NCI-H345 treated with DMSO at 0.1 percent for 48 hours (cell line): ENCODE measurements around the gene ABCA13.

ENCODE experiments used
- DNase-seq: peaks from one replicate; lab custom pipeline; 2025; ENCODE audit not compliant: unreplicated experiment; lab: John Stamatoyannopoulos, UW

The ABCA13 gene

DNA sequence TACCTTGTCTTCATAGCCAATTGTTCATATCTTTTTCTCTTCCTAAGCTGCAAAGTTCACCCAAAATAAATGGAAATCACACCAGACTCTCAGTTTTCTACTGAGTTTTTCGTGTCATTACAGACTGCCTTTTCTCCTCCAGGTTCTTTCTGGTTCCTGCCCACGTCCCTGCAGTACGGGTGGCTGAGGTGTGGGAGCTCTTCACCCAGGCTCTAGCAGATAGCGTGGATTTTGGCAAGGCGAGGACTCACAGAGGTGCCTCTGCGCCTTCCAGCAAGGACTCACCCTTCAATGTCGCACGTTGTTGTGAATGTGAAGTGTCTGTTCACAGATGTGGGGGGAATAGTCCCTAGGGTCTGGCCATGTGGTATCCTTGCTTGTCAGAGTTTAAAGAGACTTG is 71.6 kb downstream of the ABCA13 start:
- no peak for DNase-seq

- DNase-seq, result no peak
Observed at GRCh38 chr7:48244864-48245271, 73.6 kb downstream of the ABCA13 start.

DNA sequence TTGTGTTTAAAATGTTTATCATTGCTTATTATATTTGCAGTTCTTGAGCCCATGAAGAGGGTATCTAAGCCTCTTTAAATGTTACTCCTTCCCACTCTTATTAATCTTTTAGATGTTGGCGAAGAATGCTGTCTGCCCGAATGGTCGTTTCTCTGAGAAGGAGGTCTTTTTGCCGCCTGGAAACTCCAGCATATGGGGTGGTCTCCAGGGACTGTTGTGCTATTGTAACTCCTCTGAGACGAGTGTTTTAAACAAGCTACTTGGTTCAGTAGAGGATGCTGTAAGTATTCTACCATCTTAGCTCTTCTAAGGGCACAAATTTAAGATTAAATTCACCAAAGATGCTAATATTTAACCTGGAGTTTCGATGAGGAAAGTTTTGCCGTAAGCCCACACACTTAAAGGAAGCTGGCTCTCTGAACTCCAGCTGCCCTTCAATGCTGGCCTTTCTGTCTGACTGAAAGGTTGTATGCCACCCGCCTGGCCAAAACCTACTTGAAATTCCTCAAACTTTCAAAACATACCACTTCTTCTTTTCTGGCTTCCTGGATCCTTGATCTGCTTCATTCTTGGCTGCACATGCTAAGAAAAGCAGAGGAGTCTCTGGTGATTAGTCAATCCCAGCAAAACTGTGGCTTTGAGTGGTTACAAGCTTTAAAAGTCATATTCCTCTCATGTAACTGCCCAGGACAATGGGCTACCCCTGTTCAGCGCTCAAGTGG is 74.7 kb downstream of the ABCA13 start:
- DNase-seq, result no peak

DNA sequence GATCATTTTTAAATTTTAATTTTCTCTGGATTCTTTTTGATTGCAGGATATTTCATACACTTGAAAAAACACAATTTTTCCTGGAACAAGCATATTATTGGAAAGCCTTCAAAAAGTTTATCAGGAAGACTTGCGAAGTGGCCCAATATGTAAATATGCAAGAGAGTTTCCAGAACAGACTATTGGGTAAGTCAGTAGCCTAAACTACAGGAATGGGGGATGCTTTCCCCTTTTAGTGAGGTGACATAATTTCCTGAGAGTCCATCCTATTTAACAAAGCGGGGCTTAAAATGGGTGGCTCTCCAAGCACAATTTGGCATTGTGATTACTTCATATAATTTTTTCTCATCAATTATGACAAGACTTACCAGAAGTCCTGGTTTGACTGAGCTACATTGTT is 77.9 kb downstream of the ABCA13 start:
- no peak for DNase-seq

DNA sequence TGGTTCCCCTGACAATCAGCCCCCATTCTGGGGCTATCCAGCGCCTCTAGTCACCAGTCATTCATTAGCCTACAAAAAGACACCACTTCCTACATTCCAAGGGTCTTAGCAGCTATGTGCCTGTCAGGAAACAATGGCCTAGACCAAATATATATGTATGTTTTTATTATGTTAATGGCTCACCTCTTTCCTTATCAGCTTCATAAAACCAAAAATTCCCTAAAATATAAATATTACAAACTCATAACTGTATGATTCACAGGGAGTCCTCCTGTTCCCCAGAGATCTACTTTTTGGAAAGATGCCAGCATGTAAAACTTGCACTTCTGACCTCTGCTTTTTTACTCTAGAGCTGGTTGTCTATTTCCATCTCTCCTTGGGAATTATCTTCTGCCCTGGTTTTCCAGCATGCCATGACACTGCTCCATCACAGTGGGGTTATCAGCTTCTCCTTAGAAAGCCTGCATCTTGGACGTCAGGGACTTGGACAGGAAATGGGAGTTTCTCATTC is 79.2 kb downstream of the ABCA13 start:
- no peak for DNase-seq

DNA sequence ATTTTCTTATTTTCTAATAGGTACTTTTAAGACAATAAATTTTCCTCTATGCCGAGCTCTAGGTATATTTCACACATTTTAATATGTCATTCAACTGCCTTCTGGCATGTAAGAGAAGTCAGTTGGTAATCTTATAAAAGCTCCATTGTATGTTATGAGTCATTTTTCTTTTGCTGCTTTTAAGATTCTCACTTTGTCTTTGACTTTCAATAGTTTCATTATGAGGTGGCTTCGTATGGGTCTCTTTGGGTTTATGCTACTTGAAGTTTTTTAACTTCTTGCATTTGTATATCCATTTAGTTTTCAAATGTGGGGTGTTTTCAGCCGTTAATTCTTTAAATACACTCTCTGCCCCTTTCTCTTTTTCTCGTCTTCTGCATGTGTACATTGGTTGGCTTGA is 80.5 kb downstream of the ABCA13 start:
- no peak for DNase-seq

- no peak for DNase-seq
Observed at GRCh38 chr7:48252995-48253394, 81.7 kb downstream of the ABCA13 start.

- DNase-seq, result no peak
Observed at GRCh38 chr7:48255046-48255445, 83.8 kb downstream of the ABCA13 start.

- DNase-seq, result no peak
Observed at GRCh38 chr7:48259463-48260280, 88.4 kb downstream of the ABCA13 start.

DNA sequence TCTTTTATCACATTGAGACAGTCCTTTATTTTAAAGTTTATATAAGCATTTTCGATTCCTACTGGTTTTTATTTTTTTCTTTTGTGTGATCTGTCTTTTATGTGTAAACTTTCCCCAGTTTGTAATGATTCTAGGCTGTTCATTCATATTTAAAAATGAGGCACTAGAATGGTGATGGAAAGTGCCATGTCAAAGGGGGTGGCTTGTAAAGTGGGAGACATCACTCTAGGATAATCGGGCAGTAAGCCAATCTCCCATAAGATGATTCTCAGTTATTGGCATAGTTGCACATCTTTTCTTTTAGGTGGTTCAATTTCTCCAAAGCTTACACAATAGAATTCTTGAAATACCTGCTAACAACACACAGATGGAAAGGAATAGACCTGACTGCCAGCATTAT is 90.4 kb downstream of the ABCA13 start:
- DNase-seq, result no peak

DNA sequence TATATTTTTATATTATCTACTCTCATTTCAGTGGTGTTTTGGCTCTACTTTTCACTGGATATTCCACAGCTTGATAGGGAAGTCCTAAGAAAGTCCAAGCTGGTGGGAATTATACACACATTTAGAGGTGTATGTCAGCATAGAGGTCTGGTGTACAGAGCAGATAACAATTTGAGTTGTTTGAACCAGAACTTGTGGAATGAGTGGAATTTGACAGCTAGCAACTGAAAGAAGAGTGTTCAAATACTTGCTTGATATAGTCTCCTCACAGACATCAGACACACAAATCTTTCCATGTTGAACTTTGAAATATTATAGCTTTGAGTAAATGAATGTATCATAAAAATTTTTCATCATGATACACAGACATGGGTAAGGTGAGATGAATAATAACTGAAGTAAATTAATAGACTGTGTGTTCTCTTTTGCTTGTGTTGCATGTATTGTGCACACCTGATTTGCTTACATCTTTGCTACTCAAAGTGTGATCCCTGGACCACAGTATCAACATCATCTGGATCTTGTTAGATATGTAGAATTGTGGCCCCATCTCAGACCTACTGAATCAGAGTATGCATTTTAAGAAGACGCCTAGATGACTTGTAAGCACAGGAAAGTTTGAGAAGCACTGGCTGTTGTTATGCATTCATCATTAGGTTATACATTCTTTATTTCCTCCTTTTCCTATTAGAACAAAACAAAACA is 91.5 kb downstream of the ABCA13 start:
- DNase-seq, result no peak

- DNase-seq, result no peak
Observed at GRCh38 chr7:48263311-48263650, 92.0 kb downstream of the ABCA13 start.

- no peak for DNase-seq
Observed at GRCh38 chr7:48269066-48269465, 97.8 kb downstream of the ABCA13 start.

- no peak for DNase-seq
Observed at GRCh38 chr7:48274662-48275061, 103.4 kb downstream of the ABCA13 start.

GRCh38 chr7:48279420-48279819 is 108.2 kb downstream of the ABCA13 start:
- DNase-seq, result no peak

DNA sequence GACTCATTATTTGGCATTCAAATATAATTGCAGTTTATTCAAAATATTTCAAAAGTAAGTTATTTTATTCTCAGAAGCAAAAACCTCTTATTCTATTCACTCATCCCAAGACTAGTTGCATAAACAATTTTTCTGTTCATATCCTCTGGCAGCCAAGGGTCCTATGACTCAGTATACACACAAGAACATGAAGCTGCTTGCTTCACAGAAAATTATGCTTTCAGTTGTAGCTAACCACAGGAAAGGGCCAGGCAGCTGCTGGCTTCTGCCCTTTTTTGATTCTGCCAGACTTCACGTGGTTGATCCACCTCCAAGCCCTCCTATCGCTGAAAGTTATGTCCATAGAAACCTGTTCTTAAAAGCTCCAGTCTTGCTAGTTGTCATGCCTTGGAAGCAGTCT is 108.8 kb downstream of the ABCA13 start:
- DNase-seq, result no peak

DNA sequence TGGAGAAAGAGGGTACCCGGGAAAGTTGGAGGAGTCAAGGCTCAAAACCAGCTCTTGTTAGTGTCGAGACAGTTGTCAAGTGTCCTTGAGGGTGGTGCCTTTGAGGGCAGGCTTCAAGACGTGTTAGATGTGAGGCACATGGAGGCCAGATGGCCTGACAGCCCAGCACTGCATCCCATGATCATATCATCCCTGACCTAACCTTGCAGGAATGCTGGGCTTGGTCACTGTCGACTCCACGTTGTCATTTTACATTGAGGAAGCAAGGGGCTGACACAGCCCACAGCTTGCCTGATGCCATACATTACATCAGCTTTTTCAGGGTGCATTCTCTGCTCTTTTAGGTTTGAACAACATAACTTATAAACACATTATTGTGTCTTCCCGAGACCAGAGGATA is 114.1 kb downstream of the ABCA13 start:
- DNase-seq, result no peak

DNA sequence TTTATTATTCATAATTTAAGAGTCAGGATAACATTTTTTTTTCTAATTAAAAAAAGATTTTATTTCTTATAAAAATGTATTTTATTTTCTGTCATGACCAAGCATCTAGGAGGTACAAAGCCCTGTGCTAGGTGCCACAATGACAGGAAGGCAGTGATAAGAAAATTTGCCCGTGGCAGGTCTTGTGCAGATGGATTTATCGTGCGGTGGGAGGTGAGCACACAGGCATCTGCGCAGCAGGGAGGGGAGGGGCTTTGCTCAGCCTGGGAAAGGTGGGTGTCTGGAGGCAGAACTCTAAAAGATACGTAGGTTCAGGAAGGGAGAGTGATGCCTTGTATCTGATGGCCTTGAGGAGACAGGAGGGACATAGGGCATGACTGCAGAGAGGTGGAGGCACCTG is 115.6 kb downstream of the ABCA13 start:
- DNase-seq, result no peak

- DNase-seq, result no peak
Observed at GRCh38 chr7:48289656-48290055, 118.4 kb downstream of the ABCA13 start.

- DNase-seq, result no peak
Observed at GRCh38 chr7:48292949-48293348, 121.7 kb downstream of the ABCA13 start.

DNA sequence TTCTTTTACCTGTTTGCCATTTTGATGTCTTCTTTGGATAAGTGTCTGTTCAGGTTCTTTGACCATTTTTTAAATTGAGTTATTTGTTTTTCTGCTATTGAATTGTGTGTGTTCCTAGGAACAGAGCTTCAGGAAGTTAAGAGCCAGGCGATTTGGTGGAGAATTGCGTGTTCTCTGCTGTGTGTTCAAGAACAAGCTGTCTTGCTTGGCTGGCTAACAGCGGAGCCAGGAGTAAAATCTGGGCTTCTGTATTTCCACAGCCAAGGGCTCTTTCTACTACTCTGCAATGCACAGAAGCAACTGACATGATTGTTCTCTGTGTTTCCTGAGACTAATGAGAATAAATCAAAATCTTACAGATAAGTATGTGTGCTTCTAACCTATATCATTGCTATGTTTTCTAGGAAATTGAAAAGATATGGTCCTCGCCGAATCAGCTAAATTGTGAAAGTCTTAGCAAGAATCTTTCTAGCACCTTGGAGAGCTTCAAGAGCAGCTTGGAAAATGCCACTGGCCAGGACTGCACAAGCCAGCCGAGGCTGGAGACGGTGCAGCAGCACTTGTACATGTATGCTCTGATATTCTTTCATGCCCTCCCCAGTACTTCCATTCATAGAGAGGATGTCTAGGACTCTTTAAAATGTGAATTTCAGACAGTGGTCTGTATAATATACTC is 124.2 kb downstream of the ABCA13 start:
- no peak for DNase-seq
